HG03457 (cell line): ENCODE data around the gene INPP4A.

Source experiments
- ATAC-seq: cut with Tn5 transposase; IDR thresholded peaks from one replicate; pipeline ENCODE4 v1.9.1; 2021; ENCODE audit warnings: moderate number of reproducible peaks; ENCODE audit not compliant: unreplicated experiment

Gene INPP4A

DNA sequence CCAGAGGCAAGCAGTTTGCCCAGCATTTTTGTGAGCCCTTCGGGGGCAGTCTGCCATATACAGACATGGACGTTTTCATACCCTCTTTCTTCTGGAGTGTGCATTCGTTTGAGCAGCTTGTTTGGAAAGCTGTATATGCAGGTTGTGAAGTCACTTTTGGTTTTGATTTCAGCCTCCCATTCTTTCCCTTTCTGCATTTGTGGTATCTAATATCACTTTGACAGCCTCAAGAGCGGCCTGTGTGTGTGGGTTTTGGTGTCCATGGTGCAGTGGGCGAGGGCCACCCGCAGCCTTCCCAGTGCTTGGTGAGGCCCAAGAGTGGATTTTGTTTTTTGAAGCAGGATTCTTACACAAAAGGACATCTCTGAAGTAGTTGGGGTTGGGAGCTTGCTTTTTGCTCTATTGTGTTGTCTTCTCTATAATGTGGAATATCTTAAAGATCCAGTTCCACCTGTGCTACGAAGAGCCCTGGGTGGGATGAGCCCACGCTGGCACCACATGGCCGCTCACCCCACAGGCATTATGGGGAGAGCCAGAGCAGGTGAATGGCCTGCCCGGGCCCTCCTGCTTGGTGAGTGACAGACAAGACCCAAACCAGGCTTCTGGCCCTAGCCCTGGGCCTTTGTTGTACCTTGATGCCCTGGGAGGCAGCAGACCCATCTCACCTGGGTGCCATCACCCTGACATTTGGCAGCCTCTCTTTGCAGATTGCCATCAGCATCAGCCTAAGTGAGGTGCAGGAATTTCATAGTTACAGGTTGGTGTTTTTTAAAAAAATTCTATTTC is 29.5 kb downstream of the INPP4A start:
- no peak for ATAC-seq

- no peak for ATAC-seq
Measured at GRCh38 chr2:98474979-98475632, 30.4 kb downstream of the INPP4A start.

GRCh38 chr2:98476192-98476868 is 31.7 kb downstream of the INPP4A start:
- ATAC-seq = no peak

DNA sequence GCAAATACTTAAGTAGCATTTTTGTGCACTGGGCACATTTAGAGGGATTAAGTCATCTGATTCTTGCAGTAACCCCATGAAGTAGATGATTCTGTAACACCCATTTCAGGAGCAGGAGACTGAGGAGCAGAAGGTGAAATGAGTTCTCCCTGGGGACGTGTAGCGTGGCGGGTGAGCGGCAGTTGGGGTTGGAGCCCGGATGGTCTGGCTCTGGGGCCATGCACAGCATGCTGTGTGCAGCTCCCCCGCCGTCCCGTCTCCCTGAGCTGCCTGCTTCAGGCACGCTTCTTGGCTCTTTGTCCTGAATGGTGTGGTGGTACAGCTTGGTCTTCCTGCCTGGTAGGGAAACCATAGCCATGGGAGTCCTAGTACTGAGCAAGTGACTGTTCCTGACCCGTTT is 32.4 kb downstream of the INPP4A start:
- no peak for ATAC-seq

GRCh38 chr2:98477506-98477905 is 32.8 kb downstream of the INPP4A start:
- no peak for ATAC-seq

DNA sequence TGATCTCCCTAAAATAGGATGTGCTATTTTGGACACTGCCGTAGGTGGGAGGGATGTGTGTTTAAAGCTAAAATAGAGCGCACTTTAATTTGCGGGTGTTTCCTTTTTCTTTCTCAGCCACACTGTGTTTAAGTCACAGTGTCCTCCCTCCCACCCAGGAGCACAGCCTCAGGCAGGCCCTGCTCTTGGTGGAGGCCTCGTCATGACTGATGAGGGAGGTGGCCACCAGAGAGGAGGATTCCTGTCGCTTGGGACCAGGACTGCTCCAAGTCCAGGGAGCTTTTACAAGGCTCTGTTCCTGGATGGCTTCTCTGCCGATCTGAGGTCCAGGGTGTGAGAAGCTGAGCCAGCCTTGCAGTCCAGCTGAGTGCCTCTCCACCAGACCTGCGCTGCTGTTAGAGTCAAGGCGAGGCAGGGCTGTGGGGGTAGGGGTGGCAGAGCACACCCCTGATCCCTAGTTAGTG is 33.5 kb downstream of the INPP4A start:
- ATAC-seq = no peak

DNA sequence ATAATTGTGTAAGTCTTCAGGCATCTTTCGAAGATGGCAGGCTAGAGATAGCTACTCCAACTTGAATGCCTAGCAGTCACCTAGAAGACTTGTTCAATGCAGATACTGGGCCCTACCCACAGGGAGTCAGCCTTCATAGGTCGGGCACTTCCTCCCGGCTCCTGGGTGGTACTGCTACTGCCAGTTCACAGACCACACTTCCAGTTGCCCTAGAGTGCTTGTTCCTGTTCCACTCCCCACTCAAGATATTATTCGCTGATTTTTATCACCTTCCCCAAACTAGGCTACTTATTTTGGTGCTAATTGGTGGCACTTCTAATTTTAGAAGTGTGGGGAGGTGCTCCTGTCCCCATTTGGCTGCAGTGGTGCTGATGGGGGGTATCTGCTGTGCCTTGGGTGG is 34.2 kb downstream of the INPP4A start:
- ATAC-seq = no peak

GRCh38 chr2:98479371-98479770 is 34.7 kb downstream of the INPP4A start:
- ATAC-seq = no peak

GRCh38 chr2:98479959-98480524 is 35.4 kb downstream of the INPP4A start:
- ATAC-seq = no peak

GRCh38 chr2:98480598-98480997 is 35.9 kb downstream of the INPP4A start:
- ATAC-seq = no peak

DNA sequence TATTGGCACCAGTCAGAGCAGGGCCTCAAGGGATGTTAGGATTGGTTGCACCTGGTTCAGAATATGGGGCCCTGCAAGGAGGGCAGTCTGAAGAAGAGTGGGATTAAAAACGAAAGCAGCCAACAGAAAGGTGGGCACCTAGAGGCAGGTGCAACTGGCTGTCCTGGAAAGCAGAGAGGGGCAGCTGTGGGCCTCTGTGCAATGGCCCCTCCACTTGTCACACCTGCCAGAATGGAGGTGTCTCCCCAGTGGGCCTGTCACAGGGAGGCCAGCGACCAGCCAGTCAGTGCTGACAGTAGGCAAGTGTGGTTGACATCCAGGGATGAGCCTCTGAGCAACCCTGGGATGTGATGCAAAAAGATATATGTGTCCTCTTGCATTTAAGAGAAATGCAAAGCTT is 37.7 kb downstream of the INPP4A start:
- ATAC-seq = no peak

GRCh38 chr2:98483257-98483861 is 38.7 kb downstream of the INPP4A start:
- peak; percentile 68 for ATAC-seq

DNA sequence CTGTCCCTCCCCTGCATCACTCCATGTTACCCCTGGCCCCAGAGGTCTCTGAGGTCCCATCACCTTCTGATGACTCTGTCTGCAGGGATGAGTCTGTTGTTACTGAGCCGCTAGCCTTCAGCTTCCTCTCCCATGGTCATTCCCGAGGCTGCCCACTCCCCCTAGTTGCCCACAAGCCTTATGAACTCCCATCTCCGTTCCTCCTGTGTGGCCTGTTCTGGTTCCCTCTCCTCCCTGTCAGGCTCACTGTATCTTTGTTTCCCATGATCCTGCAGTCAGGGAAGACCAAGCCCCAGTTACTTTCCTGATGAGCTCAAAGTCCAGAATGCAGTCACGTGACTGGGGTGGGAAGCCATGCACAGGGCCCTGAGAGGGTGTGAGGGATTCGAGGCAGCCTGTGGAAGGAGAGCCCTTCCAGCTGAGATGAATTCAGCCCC is 39.5 kb downstream of the INPP4A start:
- ATAC-seq = no peak

DNA sequence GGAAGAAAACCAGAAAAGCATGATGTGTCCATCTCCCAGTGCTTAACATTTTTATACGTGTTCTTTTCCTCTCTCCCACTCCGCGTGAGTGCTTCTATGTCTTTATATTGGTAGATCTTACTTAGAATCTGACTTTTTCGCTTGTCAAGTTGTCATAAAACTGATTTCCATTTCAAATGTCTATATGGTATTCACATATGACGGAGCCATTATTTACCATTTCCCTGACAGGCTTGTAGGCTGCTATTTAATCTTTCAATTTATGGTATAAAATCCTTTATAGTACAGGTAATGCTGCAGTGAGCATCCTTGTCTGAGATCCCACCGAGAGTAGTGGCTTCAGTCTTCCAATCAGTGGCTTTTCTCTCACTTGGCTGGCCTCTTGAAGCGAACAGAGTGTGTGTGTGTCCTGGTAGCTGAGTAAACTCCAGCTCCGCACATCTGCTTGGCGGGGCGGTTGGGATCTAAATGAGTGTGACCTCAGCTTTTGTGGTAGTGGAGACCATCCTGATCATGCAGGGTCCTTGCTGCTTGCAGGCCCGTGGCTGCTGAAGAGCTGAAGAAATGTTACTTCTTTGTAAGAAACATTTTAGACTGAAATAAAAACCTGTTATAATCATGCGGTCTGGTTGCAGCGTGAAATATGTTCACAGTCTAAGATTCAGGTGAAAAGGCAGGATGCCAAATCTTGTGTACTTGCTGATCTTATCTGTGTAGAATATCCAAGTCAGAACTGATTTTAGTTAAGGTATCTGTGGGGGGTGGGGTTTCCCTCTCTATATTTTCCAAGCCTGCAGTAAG is 40.2 kb downstream of the INPP4A start:
- ATAC-seq = no peak

- no peak for ATAC-seq
Measured at GRCh38 chr2:98485453-98485755, 40.7 kb downstream of the INPP4A start.

- ATAC-seq = no peak
Measured at GRCh38 chr2:98486374-98486981, 41.8 kb downstream of the INPP4A start.

DNA sequence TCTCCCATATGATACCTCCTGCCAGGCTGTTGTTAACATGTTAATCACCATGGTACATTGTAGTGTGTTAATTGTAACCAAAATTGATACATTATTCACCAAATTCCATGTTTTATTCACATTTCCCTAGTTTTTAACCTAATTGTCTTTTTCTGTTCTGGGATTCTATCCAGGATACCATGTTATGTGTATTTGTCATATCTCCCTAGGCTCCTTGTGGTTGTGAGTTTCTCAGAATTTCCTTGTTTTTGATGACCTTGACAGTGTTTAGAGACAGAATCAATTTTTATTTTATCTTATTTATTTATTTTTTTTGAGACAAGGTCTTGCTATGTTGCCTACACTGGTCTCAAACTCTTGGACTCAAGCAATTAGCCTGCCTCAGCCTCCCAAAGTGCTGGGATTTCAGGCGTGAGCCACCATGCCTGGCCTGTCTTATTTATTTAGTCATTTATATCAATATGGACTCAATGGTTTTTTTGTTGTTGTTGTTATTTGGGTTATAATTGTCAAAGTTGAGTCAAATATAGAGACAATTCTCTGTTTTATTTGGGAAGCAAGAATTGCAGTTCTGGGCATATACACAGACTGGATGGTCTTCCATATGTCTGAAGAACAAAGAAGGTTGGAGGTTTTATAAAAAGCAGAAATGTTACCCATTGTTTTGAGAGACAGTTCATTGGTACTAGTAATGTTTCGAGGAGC is 42.6 kb downstream of the INPP4A start:
- ATAC-seq = no peak

GRCh38 chr2:98487806-98488189 is 43.1 kb downstream of the INPP4A start:
- peak; percentile 39 for ATAC-seq

- ATAC-seq = no peak
Measured at GRCh38 chr2:98488252-98488651, 43.6 kb downstream of the INPP4A start.
